ENCODE measurements around the gene FHIP1A.
A peak's percentile ranks its signal among the peaks of the same experiment; 100 is the strongest.

FHIP1A gene

GRCh38 chr4:151418385-151418784 is 9.4 kb downstream of the FHIP1A start:
- no peak for DNase-seq

GRCh38 chr4:151418856-151419255 is 9.9 kb downstream of the FHIP1A start:
- DNase-seq = no peak

- DNase-seq = peak in 3 of 4 experiments; percentile 5 to 64 (median 55)
Measured at GRCh38 chr4:151420250-151420807, 11.4 kb downstream of the FHIP1A start.

DNA sequence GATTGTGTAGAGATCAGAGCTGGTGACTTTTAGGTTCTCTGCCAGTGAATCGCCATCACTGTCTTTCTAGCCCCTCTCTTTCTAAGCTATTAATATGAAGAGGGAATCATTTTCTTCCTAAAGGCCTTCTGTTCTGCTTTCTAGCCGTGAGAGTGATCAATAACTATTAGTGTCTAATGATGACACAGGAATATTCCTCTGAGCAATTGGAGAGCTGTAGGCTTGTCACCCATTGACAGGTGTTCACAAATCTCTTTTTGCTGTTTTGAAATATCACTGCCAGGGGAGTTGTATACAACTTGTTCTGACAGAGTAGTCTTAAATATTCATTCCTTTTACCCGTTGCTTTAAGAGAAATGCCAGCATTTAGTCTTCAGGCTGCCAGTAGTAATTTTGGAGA is 13.9 kb downstream of the FHIP1A start:
- no peak for DNase-seq

DNA sequence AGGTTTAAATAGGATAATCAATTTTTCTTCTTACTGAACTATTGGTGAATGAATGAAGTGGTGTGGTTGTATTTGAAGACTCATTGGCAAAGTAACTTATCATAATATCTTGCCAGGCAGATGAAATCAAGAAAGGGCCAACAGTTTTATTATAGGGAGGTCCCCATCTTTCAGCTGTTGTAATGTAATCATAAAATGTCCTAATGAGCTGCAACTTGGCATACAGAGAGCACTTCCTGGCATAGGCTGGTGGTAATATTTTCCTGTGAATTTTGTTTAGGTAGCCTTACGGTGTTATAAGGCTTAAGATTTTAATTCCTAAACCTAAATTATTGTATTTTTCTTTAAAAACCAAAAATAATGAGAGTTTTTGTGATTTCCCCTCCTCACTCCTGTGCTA is 17.5 kb downstream of the FHIP1A start:
- no peak for DNase-seq

DNA sequence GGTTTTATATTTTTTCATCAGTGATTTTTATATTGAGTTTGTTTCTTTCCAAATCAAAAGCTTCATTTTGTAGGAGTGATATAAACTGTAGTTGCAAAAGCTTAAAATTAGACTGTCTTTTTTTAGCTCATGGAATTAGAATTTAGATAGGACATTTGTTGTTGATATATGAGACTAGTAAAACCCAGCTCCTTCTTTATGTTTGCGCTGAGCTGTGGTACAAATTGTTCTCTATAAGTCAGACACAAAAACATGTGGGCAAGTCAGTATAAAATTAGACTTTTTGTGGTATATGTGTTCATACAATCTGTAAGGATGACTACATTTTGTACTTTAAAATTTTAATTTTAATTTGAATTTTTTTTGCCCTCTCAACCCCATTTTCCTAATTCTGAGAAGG is 18.3 kb downstream of the FHIP1A start:
- DNase-seq = no peak

- no peak for DNase-seq
Measured at GRCh38 chr4:151428346-151428745, 19.4 kb downstream of the FHIP1A start.

GRCh38 chr4:151429957-151430570 is 21.1 kb downstream of the FHIP1A start:
- no peak for DNase-seq

DNA sequence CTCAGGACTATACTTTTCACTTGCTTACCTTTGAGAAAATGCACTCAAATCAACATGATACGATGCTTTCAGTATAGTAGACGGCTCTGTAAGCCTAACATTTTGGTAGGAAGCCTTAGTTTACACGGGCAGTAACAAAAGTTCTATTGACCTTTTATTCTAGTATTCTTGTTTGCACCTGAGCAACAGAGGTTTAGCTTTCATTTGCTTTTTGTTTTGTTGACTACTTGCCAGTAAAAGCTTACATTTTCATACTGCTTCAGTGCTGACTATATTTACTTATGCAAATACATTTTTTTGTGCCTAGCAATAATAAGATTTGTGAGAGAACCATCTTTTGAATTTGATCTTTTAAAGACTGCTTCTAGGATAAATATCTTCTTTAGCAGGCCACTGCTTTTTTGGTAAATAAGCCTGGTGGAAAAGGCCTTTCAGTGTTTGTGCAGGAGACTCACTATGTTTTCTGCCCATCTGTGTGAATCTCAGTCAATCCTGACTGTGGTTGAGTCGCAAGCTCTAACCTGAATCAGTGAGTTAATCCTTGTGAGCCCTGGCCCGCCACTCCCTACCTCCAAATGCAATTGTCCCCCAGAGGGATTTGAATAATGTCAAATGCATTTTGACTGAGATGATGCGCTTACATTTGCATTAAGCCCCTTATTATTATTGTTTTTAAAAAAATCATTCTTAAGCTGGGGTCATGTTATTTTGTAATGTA is 21.9 kb downstream of the FHIP1A start:
- no peak for DNase-seq

GRCh38 chr4:151431728-151432127 is 22.8 kb downstream of the FHIP1A start:
- DNase-seq = no peak

GRCh38 chr4:151432654-151433053 is 23.7 kb downstream of the FHIP1A start:
- no peak for DNase-seq

DNA sequence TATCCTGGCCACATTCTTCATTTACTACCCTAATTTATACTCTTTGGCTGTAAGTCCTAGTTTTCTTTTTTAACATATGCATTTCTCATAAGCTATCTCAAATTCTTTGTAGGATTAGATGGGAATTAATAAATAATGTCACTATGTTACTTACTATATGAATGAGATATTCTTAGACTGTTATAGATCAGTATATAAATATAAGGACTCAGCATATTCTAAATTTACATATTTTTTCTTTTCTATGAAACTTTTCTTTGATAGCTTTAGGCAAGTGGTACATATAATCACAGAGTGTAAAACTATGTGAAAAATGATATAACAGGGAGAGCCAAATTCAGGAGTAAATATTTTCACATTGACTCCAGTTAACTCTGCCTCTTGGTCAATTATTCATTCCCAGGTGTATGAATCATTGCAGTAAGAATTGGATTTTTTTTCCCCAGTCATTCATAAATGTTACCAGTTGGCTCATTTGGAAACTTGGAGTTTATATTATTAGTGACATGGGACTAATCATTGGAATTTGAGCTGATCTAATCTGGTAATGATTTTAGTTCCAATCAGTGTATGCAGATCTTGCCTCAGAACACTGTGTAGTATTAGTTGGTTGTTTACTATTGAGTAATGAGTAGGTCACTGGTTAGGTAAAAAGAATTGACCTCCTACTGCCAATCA is 25.3 kb downstream of the FHIP1A start:
- DNase-seq = no peak

GRCh38 chr4:151436093-151436518 is 27.1 kb downstream of the FHIP1A start:
- no peak for DNase-seq

- no peak for DNase-seq
Measured at GRCh38 chr4:151437505-151437904, 28.5 kb downstream of the FHIP1A start.

- no peak for DNase-seq
Measured at GRCh38 chr4:151438154-151438553, 29.2 kb downstream of the FHIP1A start.

- no peak for DNase-seq
Measured at GRCh38 chr4:151439320-151439719, 30.3 kb downstream of the FHIP1A start.

DNA sequence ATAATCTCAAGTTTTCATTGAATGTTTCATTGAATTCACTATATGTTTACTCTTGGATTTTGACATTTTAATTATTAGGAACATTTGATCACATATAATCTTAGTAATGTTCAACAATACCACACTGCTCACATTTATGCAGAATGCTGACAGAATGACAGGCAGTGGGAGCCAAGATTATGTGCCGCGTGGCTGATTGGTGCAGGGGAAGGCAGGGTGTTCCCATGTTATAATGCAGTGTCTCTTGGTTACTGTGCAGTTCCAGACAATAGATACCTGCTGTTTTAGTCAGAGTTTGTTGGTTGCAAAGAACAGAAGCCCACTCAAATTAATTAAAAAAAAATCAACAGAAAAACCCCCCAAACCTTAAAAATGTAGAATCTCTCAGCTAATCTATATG is 33.0 kb downstream of the FHIP1A start:
- no peak for DNase-seq

GRCh38 chr4:151443247-151443646 is 34.3 kb downstream of the FHIP1A start:
- no peak for DNase-seq

GRCh38 chr4:151443752-151444151 is 34.8 kb downstream of the FHIP1A start:
- DNase-seq = no peak

DNA sequence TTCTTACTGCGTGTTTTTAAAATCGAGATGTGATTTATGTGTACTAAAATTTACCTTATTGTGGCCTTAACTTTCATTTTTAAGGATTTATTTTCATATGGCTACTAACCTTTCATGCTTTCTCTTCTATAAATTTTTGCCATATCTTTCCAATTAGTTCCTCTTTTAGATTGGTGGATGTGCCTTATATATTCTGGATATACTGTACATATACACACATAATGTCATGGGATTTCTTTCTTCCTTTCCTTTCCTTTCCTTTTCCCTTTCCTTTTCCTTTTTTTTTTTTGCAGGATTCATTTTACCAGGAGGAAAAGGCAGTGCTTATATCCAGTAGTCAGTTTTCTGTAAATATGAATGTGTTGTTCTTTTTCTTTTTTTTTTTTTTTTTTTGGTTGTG is 37.2 kb downstream of the FHIP1A start:
- no peak for DNase-seq

- no peak for DNase-seq
Measured at GRCh38 chr4:151454513-151454912, 45.5 kb downstream of the FHIP1A start.

- DNase-seq = no peak
Measured at GRCh38 chr4:151455212-151455611, 46.2 kb downstream of the FHIP1A start.

DNA sequence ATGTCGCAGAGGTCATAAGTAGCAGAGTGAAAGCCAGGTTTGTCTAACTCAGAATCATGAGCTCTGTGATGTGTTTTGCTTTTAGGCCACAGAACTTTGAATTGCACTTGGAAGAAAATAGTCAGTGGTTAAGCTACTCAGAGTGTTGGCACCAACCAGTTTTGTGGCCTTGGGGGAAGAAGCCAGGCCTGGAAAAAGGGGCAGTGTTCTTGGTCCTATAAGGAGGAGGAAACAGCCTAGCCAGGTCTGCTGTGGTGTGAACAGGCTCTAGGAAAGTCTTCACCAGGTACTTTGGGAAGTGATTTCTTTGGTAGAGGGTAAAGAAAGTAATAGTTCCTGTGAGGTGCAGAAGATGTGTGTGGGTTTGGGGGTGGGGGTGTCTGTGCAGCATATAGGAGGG is 49.2 kb downstream of the FHIP1A start:
- no peak for DNase-seq

Measured in suppressor macrophage (primary cell).